ENCODE data around the gene TPK1. TPM values are rescaled to one million over a fixed set of nuclear protein-coding genes. Genes with fewer than 3 reads are reported as not detected.
"Not testable (repeated sequence)": the region's sequence is repeated elsewhere in the genome, so short reads cannot be mapped to it uniquely, and the experiment has no call there.

The TPK1 gene
- total RNA-seq, 1 donor from 2014 or later: 7.6 TPM

DNA sequence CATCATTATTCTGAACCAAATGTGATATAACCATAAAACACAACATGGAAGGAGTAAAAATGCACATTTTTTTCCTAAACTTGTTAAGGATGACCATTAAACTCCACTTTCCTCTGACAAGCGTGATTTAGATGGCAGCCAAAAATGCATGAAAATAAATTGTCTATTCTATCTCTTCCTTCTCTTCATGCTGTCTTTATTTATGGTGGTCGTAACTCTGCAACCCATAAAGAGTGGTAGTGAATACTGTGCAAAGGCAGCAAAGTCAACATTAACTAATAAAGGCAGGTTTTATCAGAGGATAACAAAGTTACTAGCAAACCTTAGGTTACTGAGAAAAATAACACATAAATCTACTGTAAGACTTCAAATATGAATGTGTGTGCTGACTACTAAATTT lies 106.6 kb downstream of the TPK1 start:
- TF ChIP-seq, protein P1, sequence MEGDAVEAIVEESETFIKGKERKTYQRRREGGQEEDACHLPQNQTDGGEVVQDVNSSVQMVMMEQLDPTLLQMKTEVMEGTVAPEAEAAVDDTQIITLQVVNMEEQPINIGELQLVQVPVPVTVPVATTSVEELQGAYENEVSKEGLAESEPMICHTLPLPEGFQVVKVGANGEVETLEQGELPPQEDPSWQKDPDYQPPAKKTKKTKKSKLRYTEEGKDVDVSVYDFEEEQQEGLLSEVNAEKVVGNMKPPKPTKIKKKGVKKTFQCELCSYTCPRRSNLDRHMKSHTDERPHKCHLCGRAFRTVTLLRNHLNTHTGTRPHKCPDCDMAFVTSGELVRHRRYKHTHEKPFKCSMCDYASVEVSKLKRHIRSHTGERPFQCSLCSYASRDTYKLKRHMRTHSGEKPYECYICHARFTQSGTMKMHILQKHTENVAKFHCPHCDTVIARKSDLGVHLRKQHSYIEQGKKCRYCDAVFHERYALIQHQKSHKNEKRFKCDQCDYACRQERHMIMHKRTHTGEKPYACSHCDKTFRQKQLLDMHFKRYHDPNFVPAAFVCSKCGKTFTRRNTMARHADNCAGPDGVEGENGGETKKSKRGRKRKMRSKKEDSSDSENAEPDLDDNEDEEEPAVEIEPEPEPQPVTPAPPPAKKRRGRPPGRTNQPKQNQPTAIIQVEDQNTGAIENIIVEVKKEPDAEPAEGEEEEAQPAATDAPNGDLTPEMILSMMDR (IDR thresholded peaks at IDR 0.05): no peak
- intact Hi-C loops (cut with DNase I): no loop called here

DNA sequence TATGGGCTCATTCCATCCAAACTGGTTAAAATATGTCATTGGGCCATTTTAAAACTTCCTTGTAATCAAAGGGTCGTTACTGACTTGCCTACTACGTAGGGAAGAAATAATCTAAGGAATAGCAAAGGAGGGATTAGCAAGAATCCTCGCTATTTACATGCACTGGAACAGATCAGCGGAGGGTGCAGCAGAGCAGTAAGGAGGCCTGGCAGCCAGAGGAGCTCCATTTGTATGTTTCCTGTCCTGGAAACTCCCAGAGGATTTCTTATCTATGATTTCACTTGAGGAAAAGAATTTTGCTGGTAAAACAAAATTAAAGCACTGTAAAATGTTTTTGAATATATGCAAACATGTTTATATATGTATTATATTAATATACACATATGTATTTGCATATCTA lies 107.3 kb downstream of the TPK1 start:
- H3K27me3 ChIP-seq: no peaks in the 10 kb centered on the region
- no peak overlapping the region for H3K27ac ChIP-seq
- no peak for DNase-seq
- H3K9me3 ChIP-seq: no peaks in the 10 kb centered on the region
- TF ChIP-seq, protein P1 (IDR thresholded peaks at IDR 0.05): no peak
- H3K36me3 ChIP-seq: no peaks in the 10 kb centered on the region
- H3K4me3 ChIP-seq: no peak overlapping the region
- ATAC-seq: no peak
- intact Hi-C loops (cut with DNase I): no loop called here
- H3K4me1 ChIP-seq: no peaks in the 10 kb centered on the region

More for the DNA sequence above, 106.6 kb downstream of the TPK1 start:
- H3K4me1 ChIP-seq: no peaks in the 10 kb centered on the region
- no peak overlapping the region for H3K4me3 ChIP-seq
- H3K27ac ChIP-seq: no peak overlapping the region
- H3K9me3 ChIP-seq: no peaks in the 10 kb centered on the region
- ATAC-seq: no peak
- H3K36me3 ChIP-seq: no peaks in the 10 kb centered on the region
- no peak for DNase-seq
- no peaks in the 10 kb centered on the region for H3K27me3 ChIP-seq

DNA sequence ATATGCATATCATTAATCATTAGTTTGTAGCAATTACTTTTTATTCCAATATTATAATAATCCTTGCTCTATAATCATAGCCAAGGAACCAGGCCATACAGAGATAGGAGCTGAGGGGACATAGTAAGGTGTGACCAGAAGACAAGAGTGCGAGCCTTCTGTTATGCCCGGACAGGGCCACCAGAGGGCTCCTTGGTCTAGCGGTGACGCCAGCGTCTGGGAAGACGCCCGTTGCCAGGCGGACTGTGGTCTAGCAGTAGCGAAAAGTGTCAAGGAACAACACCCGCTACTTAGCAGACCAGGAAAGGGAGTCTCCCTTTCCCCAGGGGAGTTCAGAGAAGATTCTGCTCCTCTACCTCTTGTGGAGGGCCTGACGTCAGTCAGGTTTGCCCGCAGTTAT lies 109.0 kb downstream of the TPK1 start:
- H3K27me3 ChIP-seq; H3K9me3 ChIP-seq; DNase-seq; intact Hi-C loops (cut with DNase I); H3K4me3 ChIP-seq; H3K36me3 ChIP-seq; ATAC-seq; H3K27ac ChIP-seq; H3K4me1 ChIP-seq: not testable (repeated sequence)

DNA sequence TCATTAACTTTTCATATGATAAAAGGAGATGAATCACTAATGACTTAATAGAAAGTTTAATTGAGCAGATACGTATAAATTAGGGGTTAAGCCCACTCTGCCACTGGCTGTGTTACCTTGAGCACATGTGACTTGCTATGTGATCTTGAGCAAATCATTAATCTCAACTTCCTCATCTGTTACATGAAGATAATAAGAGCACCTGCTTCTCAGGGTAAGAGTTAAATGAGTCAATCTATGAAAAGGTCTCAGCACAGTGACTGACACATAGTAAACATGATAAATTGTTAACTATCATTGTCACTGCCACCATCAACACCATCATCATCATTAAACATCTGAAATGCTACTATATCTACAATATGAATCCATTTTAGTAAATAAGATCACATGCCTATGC lies 110.8 kb downstream of the TPK1 start:
- Histone ChIP-seq H3K4me3 (no peak overlapping the region), H3K27me3 (no peaks in the 10 kb centered on the region), H3K4me1 (no peaks in the 10 kb centered on the region), H3K27ac (no peak overlapping the region), H3K9me3 (no peaks in the 10 kb centered on the region), H3K36me3 (no peaks in the 10 kb centered on the region)
- ATAC-seq (no peak), DNase-seq (no peak)
- intact Hi-C loops (cut with DNase I): no loop called here
- TF ChIP-seq, protein P1 (IDR thresholded peaks at IDR 0.05): no peak

DNA sequence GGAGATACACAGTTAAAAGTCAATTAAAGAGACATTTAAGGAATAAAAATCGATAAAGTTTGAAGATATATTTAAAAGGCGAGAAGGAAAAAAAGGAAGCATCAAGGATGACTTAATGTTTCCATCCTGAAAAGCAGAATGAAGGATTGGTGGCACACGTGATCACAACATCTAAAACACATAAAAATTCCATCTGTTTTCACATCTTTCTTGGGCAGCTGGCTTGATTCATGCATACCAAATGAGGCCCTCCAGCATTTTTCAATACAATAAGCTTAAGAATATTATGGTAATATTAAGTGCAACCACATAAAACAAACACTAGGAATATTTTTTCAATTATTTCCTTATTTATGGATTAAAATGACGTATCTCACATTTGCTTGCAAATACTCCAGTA lies 112.6 kb downstream of the TPK1 start:
- no peak for DNase-seq
- intact Hi-C loops (cut with DNase I): no loop called here

DNA sequence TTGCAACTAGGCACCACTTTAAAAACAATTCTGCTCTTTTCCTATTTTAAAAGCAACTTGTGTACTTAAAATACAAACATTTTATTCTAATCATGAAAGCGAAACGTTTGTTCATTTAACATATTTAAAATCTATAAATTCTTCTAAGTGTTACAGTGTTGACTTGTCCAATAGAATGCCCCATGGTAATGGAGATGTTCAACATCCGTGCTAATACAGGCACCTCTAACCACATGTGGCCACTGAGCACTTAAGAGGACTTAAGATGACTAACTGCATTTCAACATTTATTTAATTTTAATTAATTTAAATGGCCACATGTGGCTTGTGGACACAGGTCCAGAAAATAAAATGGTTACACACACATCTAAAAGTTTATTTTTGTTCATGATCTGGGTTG lies 115.1 kb downstream of the TPK1 start:
- DNase-seq: no peak
- Histone ChIP-seq H3K27me3 (no peaks in the 10 kb centered on the region), H3K4me1 (no peaks in the 10 kb centered on the region), H3K36me3 (no peaks in the 10 kb centered on the region), H3K4me3 (no peak overlapping the region), H3K27ac (no peak overlapping the region), H3K9me3 (no peaks in the 10 kb centered on the region)
- ATAC-seq: no peak
- intact Hi-C loops (cut with DNase I): no loop called here
- TF ChIP-seq, protein P1 (IDR thresholded peaks at IDR 0.05): no peak

More for the DNA sequence above, 112.6 kb downstream of the TPK1 start:
- no peak overlapping the region for H3K27ac ChIP-seq
- H3K4me3 ChIP-seq: no peak overlapping the region
- H3K27me3 ChIP-seq: no peaks in the 10 kb centered on the region
- no peaks in the 10 kb centered on the region for H3K9me3 ChIP-seq
- H3K4me1 ChIP-seq: no peaks in the 10 kb centered on the region
- ATAC-seq: no peak
- no peaks in the 10 kb centered on the region for H3K36me3 ChIP-seq
- TF ChIP-seq, protein P1 (IDR thresholded peaks at IDR 0.05): no peak

Data from upper lobe of right lung (tissue), 1 donor.